Calu3 (cell line): ENCODE measurements around the gene ADGRG1. TPM values are rescaled to one million over a fixed set of nuclear protein-coding genes. Genes with fewer than 3 reads are reported as not detected.

ENCODE experiments used
- BruUV-seq: library from RNA; stranded (reverse); fragments of 400-500 nt; replicated peaks from 2 replicates; lab custom pipeline; 2021; lab: Mats Ljungman, UMichigan
- CTCF ChIA-PET: fragments of 300-600 bp; sonication (Branson Sonifier 250); formaldehyde crosslinking; loops from one replicate; lab custom pipeline; 2022; ENCODE audit warnings: antibody characterized with exemption; lab: Charles Lee
- DNase-seq: peaks from one replicate; pipeline ENCODE4 v3.0.0; 2022
- H3K27ac Mint-ChIP-seq: one replicate; pipeline ENCODE4 v1.8.0; 2022; ENCODE audit warnings: mixed read lengths; ENCODE audit not compliant: unreplicated experiment
- H3K27me3 Mint-ChIP-seq: one replicate; pipeline ENCODE4 v1.8.0; 2022; ENCODE audit warnings: mixed read lengths; ENCODE audit not compliant: unreplicated experiment
- H3K36me3 Mint-ChIP-seq: one replicate; pipeline ENCODE4 v1.8.0; 2022; ENCODE audit warnings: mild to moderate bottlenecking, moderate library complexity, mixed read lengths; ENCODE audit not compliant: insufficient read depth, unreplicated experiment
- H3K4me1 Mint-ChIP-seq: one replicate; pipeline ENCODE4 v1.8.0; 2022; ENCODE audit warnings: mild to moderate bottlenecking, low read depth, mixed read lengths; ENCODE audit not compliant: unreplicated experiment
- H3K4me3 Mint-ChIP-seq: one replicate; pipeline ENCODE4 v1.8.0; 2022; ENCODE audit warnings: mild to moderate bottlenecking, low read depth, moderate library complexity, mixed read lengths; ENCODE audit not compliant: unreplicated experiment
- H3K9me3 Mint-ChIP-seq: one replicate; pipeline ENCODE4 v1.8.0; 2022; ENCODE audit warnings: low read depth, mixed read lengths; ENCODE audit not compliant: unreplicated experiment
- intact Hi-C: fragments of 100-400 bp; cut with micrococcal nuclease; formaldehyde crosslinking; loops from one replicate; pipeline ENCODE4 v1.10.0; 2022; ENCODE audit not compliant: unreplicated experiment
- total RNA-seq: library from RNA; stranded (reverse); gene quantifications from 2 replicates; pipeline ENCODE4 v1.2.3, GENCODE V29; 2022
- TF ChIP-seq, protein P1 (sequence below): fragments of 200-600 bp; IDR thresholded peaks from one replicate; pipeline ENCODE4 v1.8.0; 2022; ENCODE audit warnings: antibody characterized with exemption; ENCODE audit not compliant: unreplicated experiment

The ADGRG1 gene
- total RNA-seq, 1 experiment from 2014 or later = 278 TPM

DNA sequence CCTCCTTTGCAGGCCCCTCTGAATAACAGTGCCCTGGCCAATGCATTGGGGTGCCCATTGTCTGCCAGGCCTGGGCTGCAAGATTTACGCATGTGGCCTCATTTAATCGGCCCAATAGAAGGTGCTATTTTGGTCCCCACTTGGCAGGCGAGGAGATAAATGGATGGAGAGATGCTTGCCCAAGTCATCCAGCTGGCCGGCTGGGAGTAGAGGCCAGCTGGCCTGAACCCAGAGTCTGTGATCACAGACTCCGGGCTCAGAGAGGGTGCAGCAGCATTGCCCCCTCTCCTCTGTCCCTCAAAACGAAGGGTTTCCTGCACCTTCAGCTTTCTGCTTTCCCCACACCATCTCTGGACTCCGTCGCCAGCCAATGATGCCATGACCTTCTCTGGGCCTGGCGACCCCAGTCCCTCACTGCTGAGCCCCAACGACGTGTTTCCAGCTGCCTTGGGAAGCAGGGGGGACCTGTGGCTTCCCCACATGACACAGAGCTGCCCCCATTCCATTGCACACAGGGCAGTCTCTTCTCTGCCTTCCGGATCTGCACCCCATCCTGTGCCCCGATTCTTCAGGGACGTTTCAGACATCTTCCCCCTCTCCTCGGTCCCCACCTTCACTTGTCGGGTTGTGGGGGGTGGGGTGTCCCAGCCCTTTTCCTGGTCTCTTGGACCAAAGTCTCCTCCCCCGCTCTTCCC lies 3.5 kb upstream of the ADGRG1 start:
- H3K27ac Mint-ChIP-seq = peak overlapping the region; percentile 96
- H3K4me3 Mint-ChIP-seq = peak overlapping the region; percentile 90
- TF ChIP-seq, protein P1, sequence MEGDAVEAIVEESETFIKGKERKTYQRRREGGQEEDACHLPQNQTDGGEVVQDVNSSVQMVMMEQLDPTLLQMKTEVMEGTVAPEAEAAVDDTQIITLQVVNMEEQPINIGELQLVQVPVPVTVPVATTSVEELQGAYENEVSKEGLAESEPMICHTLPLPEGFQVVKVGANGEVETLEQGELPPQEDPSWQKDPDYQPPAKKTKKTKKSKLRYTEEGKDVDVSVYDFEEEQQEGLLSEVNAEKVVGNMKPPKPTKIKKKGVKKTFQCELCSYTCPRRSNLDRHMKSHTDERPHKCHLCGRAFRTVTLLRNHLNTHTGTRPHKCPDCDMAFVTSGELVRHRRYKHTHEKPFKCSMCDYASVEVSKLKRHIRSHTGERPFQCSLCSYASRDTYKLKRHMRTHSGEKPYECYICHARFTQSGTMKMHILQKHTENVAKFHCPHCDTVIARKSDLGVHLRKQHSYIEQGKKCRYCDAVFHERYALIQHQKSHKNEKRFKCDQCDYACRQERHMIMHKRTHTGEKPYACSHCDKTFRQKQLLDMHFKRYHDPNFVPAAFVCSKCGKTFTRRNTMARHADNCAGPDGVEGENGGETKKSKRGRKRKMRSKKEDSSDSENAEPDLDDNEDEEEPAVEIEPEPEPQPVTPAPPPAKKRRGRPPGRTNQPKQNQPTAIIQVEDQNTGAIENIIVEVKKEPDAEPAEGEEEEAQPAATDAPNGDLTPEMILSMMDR = no peak
- H3K9me3 Mint-ChIP-seq = no peaks in the 10 kb centered on the region
- H3K36me3 Mint-ChIP-seq = peaks cover 91% of the 10 kb centered on the region
- CTCF ChIA-PET = interaction anchor here (1.9 to 2.1 kb wide), 2 partner anchors 8 to 34 kb away, joined by 5 to 16 read pairs; no protein-coding TSS in a partner anchor
- intact Hi-C loops = no loop called here
- no TSS peak for BruUV-seq
- no peak for DNase-seq
- no peaks in the 10 kb centered on the region for H3K27me3 Mint-ChIP-seq
- peaks cover 78% of the 10 kb centered on the region for H3K4me1 Mint-ChIP-seq

DNA sequence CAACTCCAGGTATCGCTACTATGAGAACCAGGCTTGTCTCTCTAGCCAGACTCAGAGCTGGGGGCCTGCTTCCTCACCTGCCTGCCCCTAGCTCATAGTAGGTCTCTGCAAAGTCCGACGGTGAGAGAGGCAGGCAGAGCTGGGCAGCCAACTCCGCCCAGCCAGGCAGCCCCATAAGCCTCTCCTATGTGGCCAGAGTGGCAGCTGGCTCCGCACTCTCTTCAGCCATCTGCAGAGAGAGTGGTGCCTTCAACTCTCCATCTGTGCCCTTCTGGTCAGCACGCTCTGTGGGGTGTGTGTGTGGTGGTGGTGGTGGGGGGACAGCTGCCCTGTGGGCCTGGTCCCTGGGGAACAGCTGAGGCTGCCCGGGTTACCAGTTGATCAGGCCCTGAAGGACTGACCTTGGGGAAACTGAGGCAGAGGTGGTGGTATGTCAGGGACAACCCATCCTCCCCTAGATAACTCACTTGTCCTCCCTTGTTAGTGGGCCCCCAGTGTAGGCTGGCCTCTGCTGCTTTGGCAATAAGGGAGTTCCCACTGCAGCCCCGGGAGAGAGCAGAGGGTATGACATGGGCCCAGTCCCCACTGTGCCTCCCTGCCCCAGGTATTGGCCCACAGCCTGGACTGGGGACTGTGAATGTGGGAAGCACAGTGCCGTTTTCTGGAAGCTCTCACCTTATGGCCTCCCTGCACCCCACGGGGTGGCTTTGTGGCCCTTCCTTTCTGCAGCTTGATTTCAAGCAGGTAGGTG lies 1.8 kb upstream of the ADGRG1 start:
- intact Hi-C loops = no loop called here
- TF ChIP-seq, protein P1 = no peak
- no TSS peak for BruUV-seq
- Mint-ChIP-seq H3K27ac (peak overlapping the region; percentile 96), H3K27me3 (no peaks in the 10 kb centered on the region), H3K4me1 (peaks cover 90% of the 10 kb centered on the region), H3K4me3 (no peak overlapping the region), H3K9me3 (no peaks in the 10 kb centered on the region), H3K36me3 (peaks cover 80% of the 10 kb centered on the region)
- DNase-seq = no peak
- CTCF ChIA-PET = no interaction called here

DNA sequence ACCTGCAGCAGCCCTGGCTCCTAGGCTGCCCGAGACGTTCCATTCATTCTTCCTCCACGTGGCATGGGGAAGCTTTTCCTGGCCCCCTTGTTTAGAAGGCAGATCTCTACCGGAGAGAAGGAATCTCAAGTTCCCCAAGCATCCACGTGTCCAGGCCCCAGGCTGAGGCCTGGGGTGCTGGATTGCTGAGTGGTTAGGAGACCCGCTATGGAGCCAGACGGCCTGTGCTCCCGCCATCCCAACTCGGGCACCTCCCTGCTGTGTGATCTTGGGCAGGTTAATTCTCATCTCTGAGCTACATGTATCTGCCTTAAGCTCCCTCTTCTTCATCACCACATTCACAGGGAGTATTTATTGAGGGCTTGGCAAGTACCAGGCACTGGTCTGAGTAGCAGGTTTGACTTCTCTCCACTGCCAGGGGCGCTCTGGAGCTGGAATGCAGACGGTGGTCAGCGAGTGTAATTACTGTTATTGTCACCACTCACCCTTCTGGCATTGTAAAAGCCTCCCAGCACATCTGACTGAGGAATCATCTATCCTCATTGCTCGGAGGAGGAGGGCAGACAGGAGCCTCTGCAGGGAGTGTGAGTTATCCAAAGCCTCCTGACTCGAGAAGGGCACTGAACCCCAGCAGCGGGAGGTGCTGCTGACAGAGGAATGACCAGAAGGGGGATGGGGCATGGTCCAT lies 1.1 kb upstream of the ADGRG1 start:
- H3K36me3 Mint-ChIP-seq = peaks cover 72% of the 10 kb centered on the region
- H3K27ac Mint-ChIP-seq = peak overlapping the region; percentile 71
- CTCF ChIA-PET = interaction anchor here (1.2 kb wide), 3 partner anchors 21 to 108 kb away, joined by 4 to 10 read pairs (median 7); partner anchors contain the start of gene KATNB1
- H3K4me1 Mint-ChIP-seq = peaks cover 83% of the 10 kb centered on the region
- DNase-seq = peak; percentile 36
- BruUV-seq = no TSS peak
- intact Hi-C loops = no loop called here
- no peaks in the 10 kb centered on the region for H3K27me3 Mint-ChIP-seq
- H3K9me3 Mint-ChIP-seq = no peaks in the 10 kb centered on the region
- TF ChIP-seq, protein P1 = no peak
- no peak overlapping the region for H3K4me3 Mint-ChIP-seq

DNA sequence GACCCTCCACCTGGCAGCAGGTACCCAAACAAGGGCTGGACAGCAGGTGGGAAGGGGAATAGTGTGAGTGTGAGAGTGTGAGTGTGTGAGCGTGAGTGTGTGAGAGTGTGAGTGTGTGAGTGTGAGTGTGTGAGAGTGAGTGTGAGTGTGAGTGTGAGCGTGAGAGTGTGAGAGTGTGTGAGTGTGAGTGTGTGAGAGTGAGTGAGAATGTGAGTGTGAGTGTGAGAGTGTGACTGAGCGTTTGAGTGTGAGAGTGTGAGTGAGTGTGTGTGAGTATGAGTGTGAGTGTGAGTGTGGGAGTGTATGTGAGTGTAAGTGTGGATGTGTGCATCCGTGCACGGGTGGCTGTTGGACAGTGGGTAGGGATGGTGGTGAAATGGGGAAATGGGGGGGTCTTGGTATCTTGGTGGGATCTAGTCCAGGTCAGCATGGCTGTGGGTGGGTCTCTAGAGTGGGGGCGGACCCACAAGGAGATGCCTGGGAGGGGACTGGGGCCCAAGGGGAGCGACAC lies 408 bp downstream of the ADGRG1 start:
- Mint-ChIP-seq H3K27ac (peak overlapping the region; percentile 73), H3K4me1 (peaks cover 72% of the 10 kb centered on the region), H3K4me3 (peak overlapping the region; percentile 67), H3K27me3 (no peaks in the 10 kb centered on the region), H3K36me3 (peaks cover 58% of the 10 kb centered on the region), H3K9me3 (no peaks in the 10 kb centered on the region)
- CTCF ChIA-PET = interaction anchor here (0.6 to 1.2 kb wide), 10 partner anchors 9 to 57 kb away, joined by 3 to 10 read pairs (median 4); no protein-coding TSS in a partner anchor
- DNase-seq = no peak
- TF ChIP-seq, protein P1 = no peak
- intact Hi-C loops = loop anchor here (1.0 kb wide), 1 partner anchor 20 kb away; no protein-coding TSS in a partner anchor
- BruUV-seq = no TSS peak
